Ishikawa (cell line): ENCODE data around the gene RBMS3.

ENCODE experiments used
- CEBPB ChIP-seq: IDR thresholded peaks from 2 replicates; pipeline ENCODE4 v1.6.1; 2012
- CREB1 ChIP-seq: IDR thresholded peaks from 2 replicates; pipeline ENCODE4 v1.6.1; 2012; ENCODE audit warnings: low read depth
- EGR1 ChIP-seq: IDR thresholded peaks from 2 replicates; pipeline ENCODE4 v1.6.1; 2012
- EP300 ChIP-seq: IDR thresholded peaks from 2 replicates; pipeline ENCODE4 v1.6.1; 2012; ENCODE audit warnings: borderline replicate concordance
- FOXM1 ChIP-seq: IDR thresholded peaks from 2 replicates; pipeline ENCODE4 v1.6.1; 2012; ENCODE audit warnings: low read depth, borderline replicate concordance
- NFIC ChIP-seq: IDR thresholded peaks from 2 replicates; pipeline ENCODE4 v1.6.1; 2012
- RAD21 ChIP-seq: IDR thresholded peaks from 2 replicates; pipeline ENCODE4 v1.6.1; 2012; ENCODE audit warnings: low read depth
- TAF1 ChIP-seq: IDR thresholded peaks from 2 replicates; pipeline ENCODE4 v1.6.1; 2012; ENCODE audit warnings: low read depth, mild to moderate bottlenecking
- TCF12 ChIP-seq: IDR thresholded peaks from 2 replicates; pipeline ENCODE4 v1.6.1; 2012; ENCODE audit warnings: low read depth
- TEAD4 ChIP-seq: IDR thresholded peaks from 2 replicates; pipeline ENCODE4 v1.6.1; 2012
- YY1 ChIP-seq: IDR thresholded peaks from 2 replicates; pipeline ENCODE4 v1.6.1; 2012; ENCODE audit warnings: low read depth
- ZBTB7A ChIP-seq: IDR thresholded peaks from 2 replicates; pipeline ENCODE4 v1.6.1; 2012; ENCODE audit warnings: low read depth
- TF ChIP-seq, protein P1 (sequence below): IDR thresholded peaks from 2 replicates; pipeline ENCODE4 v1.6.1; 2012; ENCODE audit warnings: low read depth, mild to moderate bottlenecking
- TF ChIP-seq, protein P2 (sequence below): IDR thresholded peaks from 2 replicates; pipeline ENCODE4 v1.6.1; 2012
- TF ChIP-seq, protein P3 (sequence below): IDR thresholded peaks from 2 replicates; pipeline ENCODE4 v1.6.1; 2012

RBMS3 gene

GRCh38 chr3:29297998-29298397 is 17.1 kb downstream of the RBMS3 start:
- TF ChIP-seq, protein P1, sequence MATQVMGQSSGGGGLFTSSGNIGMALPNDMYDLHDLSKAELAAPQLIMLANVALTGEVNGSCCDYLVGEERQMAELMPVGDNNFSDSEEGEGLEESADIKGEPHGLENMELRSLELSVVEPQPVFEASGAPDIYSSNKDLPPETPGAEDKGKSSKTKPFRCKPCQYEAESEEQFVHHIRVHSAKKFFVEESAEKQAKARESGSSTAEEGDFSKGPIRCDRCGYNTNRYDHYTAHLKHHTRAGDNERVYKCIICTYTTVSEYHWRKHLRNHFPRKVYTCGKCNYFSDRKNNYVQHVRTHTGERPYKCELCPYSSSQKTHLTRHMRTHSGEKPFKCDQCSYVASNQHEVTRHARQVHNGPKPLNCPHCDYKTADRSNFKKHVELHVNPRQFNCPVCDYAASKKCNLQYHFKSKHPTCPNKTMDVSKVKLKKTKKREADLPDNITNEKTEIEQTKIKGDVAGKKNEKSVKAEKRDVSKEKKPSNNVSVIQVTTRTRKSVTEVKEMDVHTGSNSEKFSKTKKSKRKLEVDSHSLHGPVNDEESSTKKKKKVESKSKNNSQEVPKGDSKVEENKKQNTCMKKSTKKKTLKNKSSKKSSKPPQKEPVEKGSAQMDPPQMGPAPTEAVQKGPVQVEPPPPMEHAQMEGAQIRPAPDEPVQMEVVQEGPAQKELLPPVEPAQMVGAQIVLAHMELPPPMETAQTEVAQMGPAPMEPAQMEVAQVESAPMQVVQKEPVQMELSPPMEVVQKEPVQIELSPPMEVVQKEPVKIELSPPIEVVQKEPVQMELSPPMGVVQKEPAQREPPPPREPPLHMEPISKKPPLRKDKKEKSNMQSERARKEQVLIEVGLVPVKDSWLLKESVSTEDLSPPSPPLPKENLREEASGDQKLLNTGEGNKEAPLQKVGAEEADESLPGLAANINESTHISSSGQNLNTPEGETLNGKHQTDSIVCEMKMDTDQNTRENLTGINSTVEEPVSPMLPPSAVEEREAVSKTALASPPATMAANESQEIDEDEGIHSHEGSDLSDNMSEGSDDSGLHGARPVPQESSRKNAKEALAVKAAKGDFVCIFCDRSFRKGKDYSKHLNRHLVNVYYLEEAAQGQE = no peak
- TF ChIP-seq, protein P2, sequence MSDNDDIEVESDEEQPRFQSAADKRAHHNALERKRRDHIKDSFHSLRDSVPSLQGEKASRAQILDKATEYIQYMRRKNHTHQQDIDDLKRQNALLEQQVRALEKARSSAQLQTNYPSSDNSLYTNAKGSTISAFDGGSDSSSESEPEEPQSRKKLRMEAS = no peak
- no peak for TF ChIP-seq EGR1
- no peak for TF ChIP-seq EP300
- no peak for TF ChIP-seq CEBPB
- no peak for TF ChIP-seq FOXM1
- TF ChIP-seq TAF1 = no peak
- TF ChIP-seq ZBTB7A = no peak
- no peak for TF ChIP-seq TEAD4
- no peak for TF ChIP-seq RAD21
- no peak for TF ChIP-seq TCF12
- no peak for TF ChIP-seq NFIC
- TF ChIP-seq, protein P3, sequence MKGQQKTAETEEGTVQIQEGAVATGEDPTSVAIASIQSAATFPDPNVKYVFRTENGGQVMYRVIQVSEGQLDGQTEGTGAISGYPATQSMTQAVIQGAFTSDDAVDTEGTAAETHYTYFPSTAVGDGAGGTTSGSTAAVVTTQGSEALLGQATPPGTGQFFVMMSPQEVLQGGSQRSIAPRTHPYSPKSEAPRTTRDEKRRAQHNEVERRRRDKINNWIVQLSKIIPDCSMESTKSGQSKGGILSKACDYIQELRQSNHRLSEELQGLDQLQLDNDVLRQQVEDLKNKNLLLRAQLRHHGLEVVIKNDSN = no peak
- no peak for TF ChIP-seq CREB1
- TF ChIP-seq YY1 = no peak

DNA sequence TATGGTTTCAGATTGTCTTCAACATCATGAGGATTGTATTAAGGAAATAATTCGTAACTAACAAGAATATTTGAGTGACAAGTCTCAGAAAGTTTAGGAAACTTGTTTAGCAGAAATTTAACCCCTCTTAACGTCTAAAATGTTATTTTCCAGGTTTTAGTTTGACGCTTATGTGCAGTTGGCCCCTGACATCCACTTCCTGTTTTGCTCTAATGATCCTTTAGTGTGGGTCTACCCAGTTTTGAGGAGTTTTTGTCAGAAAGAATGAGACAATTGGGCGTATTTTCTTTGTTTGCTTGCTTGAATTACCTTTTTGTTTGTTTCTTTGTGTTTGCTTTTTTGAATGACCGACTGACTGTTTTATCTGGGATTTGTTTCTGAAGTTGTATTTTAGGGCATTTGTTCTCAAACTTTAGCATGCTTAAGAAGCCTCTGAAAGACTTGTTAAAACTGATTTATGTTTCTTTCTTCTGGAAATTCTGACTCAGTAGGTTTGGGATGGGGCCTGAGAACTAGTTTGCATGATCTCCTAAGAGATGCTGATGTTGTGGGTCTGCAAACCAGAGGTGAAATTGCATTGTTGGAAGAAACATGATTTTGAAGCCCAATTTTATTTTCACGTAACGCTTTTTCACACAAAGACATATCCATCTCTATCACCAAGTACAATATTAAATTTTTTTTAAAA is 20.6 kb downstream of the RBMS3 start:
- TF ChIP-seq, protein P3 = no peak
- TF ChIP-seq, protein P2 = no peak
- TF ChIP-seq CEBPB = no peak
- no peak for TF ChIP-seq EGR1
- TF ChIP-seq TCF12 = no peak

GRCh38 chr3:29302619-29303018 is 21.7 kb downstream of the RBMS3 start:
- TF ChIP-seq, protein P3 = no peak
- TF ChIP-seq, protein P2 = no peak
- TF ChIP-seq CEBPB (no peak), NFIC (no peak)

- TF ChIP-seq, protein P1 = no peak
- TF ChIP-seq TEAD4 (no peak), EP300 (no peak), NFIC (no peak), TAF1 (no peak), ZBTB7A (no peak), TCF12 (no peak), FOXM1 (no peak)
- TF ChIP-seq, protein P3 = no peak
These were observed 26.4 kb downstream of the RBMS3 start for GRCh38 chr3:29307295-29307694.

DNA sequence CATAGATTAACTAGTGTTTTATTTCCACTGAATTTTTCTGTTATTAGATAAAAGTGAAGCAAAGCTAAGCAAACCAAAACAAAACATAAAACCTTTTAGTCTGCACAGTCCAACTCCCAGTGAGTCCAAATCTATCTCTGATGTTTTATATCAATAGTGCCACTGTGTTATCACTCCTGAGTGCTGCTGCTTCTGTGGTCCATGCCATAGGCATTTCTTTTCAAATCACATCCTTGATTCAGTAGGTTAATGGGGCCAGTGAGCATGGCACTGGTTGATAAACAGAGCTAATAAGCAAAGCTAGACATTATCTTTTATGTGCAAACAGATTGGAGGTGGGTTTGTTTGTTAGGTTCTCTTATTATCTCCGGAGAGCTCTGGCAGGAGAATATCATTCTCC is 30.0 kb downstream of the RBMS3 start:
- no peak for TF ChIP-seq TCF12
- no peak for TF ChIP-seq NFIC
- no peak for TF ChIP-seq TAF1
- TF ChIP-seq, protein P2 = no peak
- TF ChIP-seq CEBPB = no peak
- no peak for TF ChIP-seq TEAD4
- no peak for TF ChIP-seq EP300

DNA sequence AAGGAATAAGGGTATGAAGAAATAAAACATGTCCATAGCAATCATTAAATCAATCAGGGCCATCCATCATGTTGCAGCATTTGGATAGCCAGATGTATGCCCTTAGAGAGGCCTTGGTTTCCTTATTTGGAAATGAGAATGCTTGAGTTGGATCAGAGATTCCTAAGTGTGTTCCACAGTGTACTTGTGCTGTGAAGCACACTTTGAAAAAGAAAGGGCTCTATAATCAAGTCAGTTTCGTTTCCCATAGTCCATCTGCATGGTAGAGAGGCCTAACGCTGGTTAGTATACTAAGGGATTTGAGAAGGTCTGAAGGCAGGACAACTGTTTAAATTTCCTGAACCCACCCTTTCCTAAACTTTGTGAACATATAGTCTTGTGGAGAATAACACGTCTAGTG is 30.9 kb downstream of the RBMS3 start:
- no peak for TF ChIP-seq TAF1
- TF ChIP-seq RAD21 = no peak
- no peak for TF ChIP-seq ZBTB7A
- no peak for TF ChIP-seq EP300
- TF ChIP-seq EGR1 = no peak
- no peak for TF ChIP-seq TCF12
- no peak for TF ChIP-seq NFIC
- TF ChIP-seq, protein P2 = no peak
- TF ChIP-seq CREB1 = no peak
- no peak for TF ChIP-seq YY1
- no peak for TF ChIP-seq CEBPB
- TF ChIP-seq, protein P1 = no peak
- TF ChIP-seq, protein P3 = no peak
- no peak for TF ChIP-seq FOXM1
- TF ChIP-seq TEAD4 = no peak
